Caco-2 (cell line): ENCODE measurements around the gene TAL2. TPM values are rescaled to one million over a fixed set of nuclear protein-coding genes. Genes with fewer than 3 reads are reported as not detected.
A peak's percentile ranks its signal among the peaks of the same experiment; 100 is the strongest.

Experiments used
- BruUV-seq: library from RNA; stranded (reverse); fragments of 400-500 nt; replicated peaks from 2 replicates; lab custom pipeline; 2021; lab: Mats Ljungman, UMichigan
- CTCF ChIA-PET: fragments of 300-600 bp; sonication (Branson Sonifier 250); formaldehyde crosslinking; loops from one replicate; lab custom pipeline; 2022; ENCODE audit warnings: antibody characterized with exemption; lab: Charles Lee
- POLR2A ChIA-PET: fragments of 300-600 bp; sonication (Branson Sonifier 250); formaldehyde crosslinking; loops from one replicate; lab custom pipeline; 2022; ENCODE audit warnings: antibody characterized with exemption; lab: Charles Lee
- DNase-seq, 2 experiments: peaks; one replicate each; pipeline versions ENCODE4 v3.0.0 to v3.0.0-alpha.2; 2020 to 2022
- H3K27me3 ChIP-seq: replicated peaks from 2 replicates; pipeline ENCODE4 v1.6.0; 2011; ENCODE audit warnings: low read length; ENCODE audit not compliant: control insufficient read depth, insufficient read depth
- H3K36me3 ChIP-seq: 2 replicates; pipeline ENCODE4 v1.5.1; 2011; ENCODE audit warnings: low read length; ENCODE audit not compliant: control insufficient read depth, insufficient read depth
- H3K4me1 ChIP-seq: fragments of 250-450 bp; sonication (Bioruptor Pico); 2 replicates; pipeline ENCODE4 v1.5.1; 2020; ENCODE audit warnings: mild to moderate bottlenecking
- H3K4me3 ChIP-seq: 2 replicates; pipeline ENCODE4 v1.5.1; 2011; ENCODE audit warnings: low read depth, mild to moderate bottlenecking, control low read depth, low read length
- H3K9me3 ChIP-seq: fragments of 250-450 bp; sonication (Bioruptor Pico); 2 replicates; pipeline ENCODE4 v1.5.1; 2020; ENCODE audit warnings: mild to moderate bottlenecking, moderate library complexity
- H3K27ac Mint-ChIP-seq: one replicate; pipeline ENCODE4 v1.8.0; 2022; ENCODE audit warnings: mixed read lengths; ENCODE audit not compliant: unreplicated experiment
- H3K27me3 Mint-ChIP-seq: one replicate; pipeline ENCODE4 v1.8.0; 2022; ENCODE audit warnings: mixed read lengths; ENCODE audit not compliant: insufficient read depth, unreplicated experiment
- H3K36me3 Mint-ChIP-seq: one replicate; pipeline ENCODE4 v1.8.0; 2022; ENCODE audit warnings: mild to moderate bottlenecking, mixed read lengths; ENCODE audit not compliant: insufficient read depth, unreplicated experiment
- H3K4me1 Mint-ChIP-seq: one replicate; pipeline ENCODE4 v1.8.0; 2022; ENCODE audit warnings: low read depth, mixed read lengths; ENCODE audit not compliant: unreplicated experiment
- H3K4me3 Mint-ChIP-seq: one replicate; pipeline ENCODE4 v1.8.0; 2022; ENCODE audit warnings: mild to moderate bottlenecking, moderate library complexity, mixed read lengths; ENCODE audit not compliant: unreplicated experiment
- H3K9me3 Mint-ChIP-seq: one replicate; pipeline ENCODE4 v1.8.0; 2022; ENCODE audit warnings: mixed read lengths; ENCODE audit not compliant: unreplicated experiment
- intact Hi-C: fragments of 100-400 bp; cut with micrococcal nuclease; formaldehyde crosslinking; loops from one replicate; pipeline ENCODE4 v1.10.0; 2022; ENCODE audit not compliant: unreplicated experiment
- total RNA-seq: library from RNA; stranded (reverse); gene quantifications from 2 replicates; pipeline ENCODE4 v1.2.3, GENCODE V29; 2022
- TF ChIP-seq, protein P1 (sequence below), 2 experiments: fragments of 200-600 bp in 1 of 2; IDR thresholded peaks; 1 replicate in 1 of 2; 2 replicates in 1 of 2; pipeline versions ENCODE4 v1.5.1 to v1.8.0; 2011 to 2022; ENCODE audit warnings: antibody characterized with exemption in 1 of 2, control low read depth in 1 of 2, inconsistent platforms in 1 of 2, low read depth in 1 of 2, low read length in 1 of 2, mild to moderate bottlenecking in 1 of 2, moderate library complexity in 1 of 2; ENCODE audit not compliant: insufficient read depth in 1 of 2, severe bottlenecking in 1 of 2, unreplicated experiment in 1 of 2

The TAL2 gene
- total RNA-seq, 1 experiment from 2014 or later: 1.00 TPM

- Mint-ChIP-seq H3K27me3 (peaks cover 3% of the 10 kb centered on the region), H3K27ac (no peak overlapping the region), H3K36me3 (no peaks in the 10 kb centered on the region), H3K4me1 (peaks cover 11% of the 10 kb centered on the region), H3K4me3 (peak overlapping the region; percentile 75), H3K9me3 (no peaks in the 10 kb centered on the region)
- peak overlapping the region; percentile 95 for H3K4me3 ChIP-seq
- DNase-seq: peak in 1 of 2 experiments; percentile 8
- BruUV-seq: no TSS peak
- ChIA-PET POLR2A (interaction anchor here (1.0 kb wide), 1 partner anchor 60 kb away, joined by 4 read pairs; no protein-coding TSS in a partner anchor), CTCF (interaction anchor here (0.6 to 1.7 kb wide), 6 partner anchors 24 to 188 kb away, joined by 3 to 10 read pairs (median 4); no protein-coding TSS in a partner anchor)
- H3K4me1 ChIP-seq: 0 out of 2 replicates have a peak, but pooled peaks cover 12% of the 10 kb centered on the region
- no peaks in the 10 kb centered on the region for H3K9me3 ChIP-seq
- H3K36me3 ChIP-seq: no peaks in the 10 kb centered on the region
- TF ChIP-seq, protein P1, sequence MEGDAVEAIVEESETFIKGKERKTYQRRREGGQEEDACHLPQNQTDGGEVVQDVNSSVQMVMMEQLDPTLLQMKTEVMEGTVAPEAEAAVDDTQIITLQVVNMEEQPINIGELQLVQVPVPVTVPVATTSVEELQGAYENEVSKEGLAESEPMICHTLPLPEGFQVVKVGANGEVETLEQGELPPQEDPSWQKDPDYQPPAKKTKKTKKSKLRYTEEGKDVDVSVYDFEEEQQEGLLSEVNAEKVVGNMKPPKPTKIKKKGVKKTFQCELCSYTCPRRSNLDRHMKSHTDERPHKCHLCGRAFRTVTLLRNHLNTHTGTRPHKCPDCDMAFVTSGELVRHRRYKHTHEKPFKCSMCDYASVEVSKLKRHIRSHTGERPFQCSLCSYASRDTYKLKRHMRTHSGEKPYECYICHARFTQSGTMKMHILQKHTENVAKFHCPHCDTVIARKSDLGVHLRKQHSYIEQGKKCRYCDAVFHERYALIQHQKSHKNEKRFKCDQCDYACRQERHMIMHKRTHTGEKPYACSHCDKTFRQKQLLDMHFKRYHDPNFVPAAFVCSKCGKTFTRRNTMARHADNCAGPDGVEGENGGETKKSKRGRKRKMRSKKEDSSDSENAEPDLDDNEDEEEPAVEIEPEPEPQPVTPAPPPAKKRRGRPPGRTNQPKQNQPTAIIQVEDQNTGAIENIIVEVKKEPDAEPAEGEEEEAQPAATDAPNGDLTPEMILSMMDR (IDR thresholded peaks at IDR 0.05; ENCODE audit: insufficient read depth in 1 of 2, low read depth in 1 of 2, low read length in 1 of 2, severe bottlenecking in 1 of 2, unreplicated experiment in 1 of 2): no peak
- intact Hi-C loops: loop anchor here (1.0 to 10.0 kb wide), 4 partner anchors 25 to 249 kb away; partner anchors contain the start of gene FSD1L
- no peaks in the 10 kb centered on the region for H3K27me3 ChIP-seq
Measured at GRCh38 chr9:105693435-105694189, 31.4 kb downstream of the TAL2 start.

DNA sequence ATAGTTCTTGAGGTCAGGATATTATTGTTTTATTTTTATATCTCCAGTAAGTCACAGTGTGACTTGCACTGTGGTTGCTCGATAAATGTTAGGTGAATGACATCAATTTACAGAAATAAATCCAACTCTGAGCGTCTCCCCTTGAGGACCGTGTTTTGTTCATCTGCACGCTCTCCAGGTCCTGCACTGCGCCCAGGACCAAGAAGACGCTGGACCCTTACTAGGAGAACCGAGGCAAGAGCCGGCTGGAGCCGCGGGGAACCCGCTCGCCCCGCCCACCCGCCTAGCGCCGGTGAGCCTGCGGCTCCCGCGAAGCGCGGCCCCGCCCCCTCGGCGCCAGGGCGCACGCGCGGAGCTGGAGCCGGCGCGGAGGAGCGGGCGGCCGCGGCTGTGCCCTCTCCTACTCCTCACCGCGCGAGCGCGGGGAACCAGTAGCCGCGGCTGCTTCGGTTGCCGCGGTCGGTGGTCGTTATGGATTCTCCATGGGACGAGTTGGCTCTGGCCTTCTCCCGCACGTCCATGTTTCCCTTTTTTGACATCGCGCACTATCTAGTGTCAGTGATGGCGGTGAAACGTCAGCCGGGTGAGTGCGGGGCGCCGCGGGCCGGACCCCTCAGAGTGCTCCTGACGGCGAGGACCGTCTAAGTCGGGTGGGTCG lies 32.1 kb downstream of the TAL2 start, which contains the start of gene TMEM38B:
Gene TMEM38B (plus strand): TSS at position 352 of the 658 bp plus-strand sequence. CDS start 120 bp downstream, at position 472.
- H3K36me3 Mint-ChIP-seq: no peaks in the 10 kb centered on the region
- DNase-seq: peak; percentile 79 to 90
- H3K27ac Mint-ChIP-seq: no peak within 1 kb of the TSS
- H3K9me3 ChIP-seq: no peaks in the 10 kb centered on the region
- peak within 1 kb of the TSS; percentile 75 for H3K4me3 Mint-ChIP-seq
- TF ChIP-seq, protein P1 (IDR thresholded peaks at IDR 0.05; ENCODE audit: insufficient read depth in 1 of 2, low read depth in 1 of 2, low read length in 1 of 2, severe bottlenecking in 1 of 2, unreplicated experiment in 1 of 2): no peak
- H3K4me3 ChIP-seq: peak within 1 kb of the TSS; percentile 95
- ChIA-PET POLR2A (interaction anchor here (1.0 kb wide), 1 partner anchor 61 kb away, joined by 4 read pairs; no protein-coding TSS in a partner anchor), CTCF (interaction anchor here (0.9 to 1.7 kb wide), 5 partner anchors 24 to 187 kb away, joined by 3 to 10 read pairs (median 5); no protein-coding TSS in a partner anchor)
- H3K4me1 ChIP-seq: 0 out of 2 replicates have a peak, but pooled peaks cover 15% of the 10 kb centered on the region
- peaks cover 3% of the 10 kb centered on the region for H3K27me3 Mint-ChIP-seq
- peaks cover 11% of the 10 kb centered on the region for H3K4me1 Mint-ChIP-seq
- no TSS peak for BruUV-seq
- no peaks in the 10 kb centered on the region for H3K9me3 Mint-ChIP-seq
- no peaks in the 10 kb centered on the region for H3K36me3 ChIP-seq
- H3K27me3 ChIP-seq: no peaks in the 10 kb centered on the region
- intact Hi-C loops: loop anchor here (1.0 to 10.0 kb wide), 4 partner anchors 24 to 250 kb away; partner anchors contain the start of gene FSD1L
